GM12874 (cell line): ENCODE results near the gene SPG11.

Source experiments
- CTCF ChIP-seq: IDR thresholded peaks from 2 replicates; pipeline ENCODE4 v1.5.1; 2011; ENCODE audit warnings: low read depth, mild to moderate bottlenecking, control low read depth, low read length, moderate library complexity; ENCODE audit not compliant: insufficient read depth

SPG11 gene

GRCh38 chr15:44666210-44667038 lies 3.0 kb upstream of the SPG11 start:
- no peak for TF ChIP-seq CTCF

DNA sequence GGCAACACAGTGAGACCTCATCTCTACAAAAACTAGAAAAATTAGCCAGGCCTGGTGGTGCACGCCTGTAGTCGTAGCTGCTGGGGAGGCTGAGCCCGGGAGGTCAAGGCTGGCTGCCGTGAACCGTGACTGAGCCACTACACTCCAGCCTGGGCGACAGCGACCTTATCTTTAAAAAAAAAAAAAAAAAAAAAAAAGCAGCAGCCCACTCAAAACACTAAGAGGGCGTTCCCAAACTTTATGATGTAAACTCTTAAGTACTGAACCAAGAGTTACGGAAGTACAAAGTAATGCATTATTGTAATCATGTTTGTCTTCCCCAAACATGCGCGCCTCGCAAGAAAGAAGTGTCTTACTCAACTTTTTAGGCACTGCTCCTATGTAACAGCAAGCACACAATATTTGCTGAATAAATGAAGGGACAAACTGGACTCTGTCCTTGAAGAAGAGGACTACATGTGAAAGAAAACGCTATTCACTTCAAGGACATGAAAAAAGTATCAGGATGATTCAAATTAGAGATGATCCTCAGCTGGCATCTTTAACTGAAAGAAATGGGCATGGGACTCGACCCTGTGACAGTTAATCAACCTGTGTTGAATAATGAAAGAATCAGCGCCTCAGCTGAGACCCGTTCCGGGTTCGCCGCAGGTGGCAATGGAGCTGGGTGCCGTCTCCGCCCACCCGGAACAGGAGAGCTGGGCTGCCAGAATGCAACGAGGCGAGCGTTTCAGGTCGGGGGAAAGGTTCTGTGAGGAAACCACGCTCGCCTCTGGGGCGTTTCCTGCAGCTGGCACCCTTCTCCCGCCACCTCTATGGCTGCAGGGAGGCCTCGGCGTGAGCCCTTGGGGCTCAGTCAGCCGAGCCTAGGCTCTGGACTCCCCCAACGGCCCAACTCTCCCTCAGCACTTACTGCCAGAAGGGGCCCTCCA lies 718 bp downstream of the SPG11 start:
- no peak for TF ChIP-seq CTCF

DNA sequence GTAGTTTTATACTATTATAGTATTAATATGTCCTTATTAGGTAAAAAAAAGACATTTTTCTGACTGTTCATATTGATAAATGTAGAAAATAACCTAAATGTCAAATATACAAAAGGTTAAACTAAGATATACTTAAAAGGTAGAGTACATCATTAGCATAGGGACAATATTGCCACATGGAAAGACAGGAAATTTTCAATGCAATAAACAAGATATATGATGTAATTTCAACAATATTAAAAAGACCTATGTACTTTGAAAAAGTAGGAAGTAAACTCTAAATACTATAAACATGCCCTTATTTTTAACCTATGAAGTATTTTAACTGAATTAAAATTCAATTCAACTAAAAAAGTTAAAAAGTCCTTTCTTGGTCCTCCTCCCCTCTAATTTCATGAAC lies 1.9 kb downstream of the SPG11 start:
- TF ChIP-seq CTCF, result no peak

- no peak for TF ChIP-seq CTCF
Observed at GRCh38 chr15:44659056-44659455, 4.4 kb downstream of the SPG11 start.

- no peak for TF ChIP-seq CTCF
Observed at GRCh38 chr15:44657378-44657777, 6.1 kb downstream of the SPG11 start.

DNA sequence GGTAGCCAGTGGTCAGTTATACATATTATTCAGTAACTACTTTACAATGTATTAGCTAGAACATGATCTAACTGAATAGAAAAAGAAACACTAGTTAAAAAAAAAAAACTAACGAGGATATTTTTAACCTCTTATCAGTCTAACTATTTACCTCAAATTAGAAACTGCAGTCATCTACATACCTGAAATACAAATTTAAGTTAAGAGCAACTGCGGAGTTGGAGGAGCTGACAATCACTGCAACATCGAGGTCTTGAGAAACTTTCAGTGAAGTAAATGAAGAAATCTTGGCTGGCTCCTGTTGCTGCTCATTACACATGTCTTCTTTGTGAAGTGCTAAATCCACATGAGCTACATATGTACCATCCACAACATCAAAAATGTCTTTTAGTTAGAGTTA lies 6.5 kb downstream of the SPG11 start:
- TF ChIP-seq CTCF, result no peak

DNA sequence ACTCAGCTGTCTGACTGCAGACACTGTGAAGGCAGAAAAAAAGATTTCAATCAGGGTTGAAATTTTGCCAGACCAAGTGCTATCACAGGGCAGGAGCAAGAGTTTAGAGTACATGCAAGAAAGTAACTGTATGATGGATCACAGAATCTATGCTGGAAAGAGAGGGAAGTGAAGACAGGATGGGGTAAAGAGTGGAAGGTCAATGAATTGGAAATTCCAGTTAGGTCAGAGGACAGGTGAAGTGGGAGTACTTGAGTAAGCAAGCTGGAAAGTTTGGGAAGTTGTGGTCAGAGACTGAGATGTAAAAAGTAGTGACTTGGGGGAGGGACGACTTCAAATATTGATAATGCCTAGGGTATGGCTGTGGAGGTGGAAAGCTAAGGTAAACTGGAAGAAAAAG lies 7.2 kb downstream of the SPG11 start:
- no peak for TF ChIP-seq CTCF
